GM12878 (cell line): ENCODE results near the gene ANXA5. TPM values are rescaled to one million over a fixed set of nuclear protein-coding genes. Genes with fewer than 3 reads are reported as not detected.

ENCODE experiments used
- ATAC-seq: fragments of 200-7000 bp; cut with Tn5 transposase; 3 replicates; pipeline ENCODE4 v1.9.1; 2020; ENCODE audit warnings: mild to moderate bottlenecking, moderate library complexity
- BruUV-seq: library from RNA; stranded (reverse); fragments of 400-500 nt; replicated peaks from 2 replicates; lab custom pipeline; 2021; lab: Mats Ljungman, UMichigan
- CTCF ChIA-PET: fragments of 300-600 bp; sonication (Branson Sonifier 250); formaldehyde crosslinking; extraction: SDS; loops from one replicate; lab custom pipeline; 2021; ENCODE audit warnings: inconsistent platforms; lab: Yijun Ruan, JAX
- POLR2A ChIA-PET: fragments of 350-600 bp; formaldehyde crosslinking; extraction: SDS; loops from one replicate; lab custom pipeline; 2021; ENCODE audit warnings: inconsistent platforms; lab: Charles Lee
- RAD21 ChIA-PET: fragments of 300-600 bp; sonication (Branson Sonifier 250); formaldehyde crosslinking; loops from one replicate; lab custom pipeline; 2023; ENCODE audit warnings: antibody characterized with exemption; ENCODE audit not compliant: unreplicated experiment; lab: Charles Lee
- SMC1A ChIA-PET: fragments of 300-600 bp; sonication (Branson Sonifier 250); formaldehyde crosslinking; loops from one replicate; lab custom pipeline; 2023; ENCODE audit not compliant: unreplicated experiment, uncharacterized antibody; lab: Charles Lee
- DNase-seq: peaks from one replicate; pipeline ENCODE4 v3.0.0-alpha.2; 2011; ENCODE audit warnings: low read depth, low spot score
- FAIRE-seq: peaks from 3 replicates; lab custom pipeline; 2011; peaks lifted over from hg19 to GRCh38; lab: Jason Lieb, UNC
- H2AFZ ChIP-seq: 2 replicates; pipeline ENCODE4 v1.6.0; 2011; ENCODE audit warnings: low read depth, low read length, control low read depth; ENCODE audit not compliant: control insufficient read depth
- H3K27ac ChIP-seq: 2 replicates; pipeline ENCODE4 v1.5.1; 2011; ENCODE audit warnings: control low read depth; ENCODE audit not compliant: control insufficient read depth, insufficient read depth
- H3K27me3 ChIP-seq, 2 experiments: replicated peaks in 1 of 2; 2 replicates each; pipeline versions ENCODE4 v1.6.0 to v1.6.1; 2011; ENCODE audit warnings: low read length in 1 of 2; ENCODE audit not compliant: control insufficient read depth in 2 of 2, insufficient read depth in 2 of 2
- H3K36me3 ChIP-seq, 2 experiments: 2 replicates each; pipeline ENCODE4 v1.5.1; 2011; ENCODE audit warnings: low read length in 1 of 2; ENCODE audit not compliant: control insufficient read depth in 2 of 2, insufficient read depth in 2 of 2
- H3K4me1 ChIP-seq: 2 replicates; pipeline ENCODE4 v1.6.1; 2011; ENCODE audit warnings: mild to moderate bottlenecking, low read length, moderate library complexity, mixed read lengths; ENCODE audit not compliant: control insufficient read depth, insufficient read depth
- H3K4me2 ChIP-seq: 2 replicates; pipeline ENCODE4 v1.6.0; 2011; ENCODE audit warnings: control low read depth; ENCODE audit not compliant: control insufficient read depth, insufficient read depth
- H3K4me3 ChIP-seq: fragments of 200-600 bp; sonication (generic); 2 replicates; pipeline ENCODE4 v1.5.1; 2016
- H3K79me2 ChIP-seq: 2 replicates; pipeline ENCODE4 v1.6.0; 2011; ENCODE audit warnings: low read length; ENCODE audit not compliant: control insufficient read depth, insufficient read depth
- H3K9ac ChIP-seq: 2 replicates; pipeline ENCODE4 v1.8.0; 2011; ENCODE audit warnings: low read length, control low read depth, mixed read lengths; ENCODE audit not compliant: control insufficient read depth, insufficient read depth
- H3K9me3 ChIP-seq: replicated peaks from 3 replicates; pipeline ENCODE4 v1.5.1; 2011; ENCODE audit warnings: mild to moderate bottlenecking, low read length; ENCODE audit not compliant: control insufficient read depth, insufficient read depth
- H4K20me1 ChIP-seq: 2 replicates; pipeline ENCODE4 v1.6.0; 2011; ENCODE audit not compliant: control insufficient read depth, insufficient read depth
- ATF3 ChIP-seq: IDR thresholded peaks from 2 replicates; pipeline ENCODE4 v1.6.1; 2011; ENCODE audit warnings: low read depth, mild to moderate bottlenecking, low read length, moderate library complexity, borderline replicate concordance; ENCODE audit errors: extremely low read depth
- BMI1 ChIP-seq: fragments of 450-650 bp; IDR thresholded peaks from 2 replicates; pipeline ENCODE4 v1.6.1; 2016; ENCODE audit warnings: mild to moderate bottlenecking, moderate library complexity, borderline replicate concordance
- CHD1 ChIP-seq: IDR thresholded peaks from 2 replicates; pipeline ENCODE4 v1.6.1; 2012; ENCODE audit warnings: low read depth, low read length, improper control_type of control experiment
- FOS ChIP-seq: IDR thresholded peaks from 3 replicates; pipeline ENCODE4 v1.6.1; 2011; ENCODE audit warnings: borderline replicate concordance; ENCODE audit not compliant: insufficient read length; ENCODE audit errors: extremely low read depth
- HCFC1 ChIP-seq: fragments of 150-350 bp; IDR thresholded peaks from 2 replicates; pipeline ENCODE4 v1.6.1; 2014; ENCODE audit warnings: low read length
- JUND ChIP-seq: IDR thresholded peaks from 2 replicates; pipeline ENCODE4 v1.6.1; 2012; ENCODE audit warnings: low read depth, mild to moderate bottlenecking, low read length, improper control_type of control experiment, moderate library complexity
- KDM1A ChIP-seq: fragments of 200-600 bp; sonication (generic); IDR thresholded peaks from 2 replicates; pipeline ENCODE4 v1.6.1; 2016; ENCODE audit warnings: borderline replicate concordance
- MYC ChIP-seq: IDR thresholded peaks from 2 replicates; pipeline ENCODE4 v1.6.1; 2011; ENCODE audit warnings: mild to moderate bottlenecking, low read length, moderate library complexity, inconsistent platforms; ENCODE audit not compliant: insufficient read depth, insufficient replicate concordance, insufficient read length, severe bottlenecking
- NFYB ChIP-seq: IDR thresholded peaks from 2 replicates; pipeline ENCODE4 v1.6.1; 2011; ENCODE audit warnings: low read depth, mild to moderate bottlenecking, low read length, improper control_type of control experiment, moderate library complexity; ENCODE audit not compliant: insufficient read depth
- POLR2AphosphoS5 ChIP-seq: IDR thresholded peaks from 2 replicates; pipeline ENCODE4 v1.6.1; 2011; ENCODE audit warnings: mild to moderate bottlenecking, low read length, inconsistent platforms
- RCOR1 ChIP-seq: conservative IDR thresholded peaks from 2 replicates; pipeline ENCODE4 v1.6.1; 2012; ENCODE audit warnings: low read depth, low read length, improper control_type of control experiment
- SMAD1 ChIP-seq: fragments of 450-650 bp; IDR thresholded peaks from 2 replicates; pipeline ENCODE4 v1.6.1; 2018; ENCODE audit warnings: mild to moderate bottlenecking, low read depth; ENCODE audit not compliant: partially characterized antibody
- SMAD5 ChIP-seq: IDR thresholded peaks from 2 replicates; pipeline ENCODE4 v1.6.1; 2016; ENCODE audit warnings: antibody characterized with exemption, low read depth
- TAF1 ChIP-seq: IDR thresholded peaks from 2 replicates; pipeline ENCODE4 v1.6.1; 2011; ENCODE audit warnings: mild to moderate bottlenecking, low read depth, low read length, borderline replicate concordance
- ZBTB40 ChIP-seq: fragments of 450-650 bp; IDR thresholded peaks from 2 replicates; pipeline ENCODE4 v1.6.1; 2016; ENCODE audit warnings: mild to moderate bottlenecking, moderate library complexity, borderline replicate concordance
- ZSCAN29 ChIP-seq: fragments of 450-650 bp; IDR thresholded peaks from 2 replicates; pipeline ENCODE4 v1.6.1; 2017; ENCODE audit warnings: mild to moderate bottlenecking, moderate library complexity
- WGBS: methylation state at CpG from one replicate; pipeline ENCODE4 v1.1.6; 2016; ENCODE audit warnings: low lambda C conversion rate; ENCODE audit not compliant: insufficient replicate concordance, insufficient coverage; ENCODE audit errors: missing lambda C conversion rate; 5-methylcytosine and 5-hydroxymethylcytosine counted together
- in situ Hi-C: fragments of 300-500 bp; cut with MboI; formaldehyde crosslinking; loops from 9 replicates; pipeline ENCODE4 v1.14.3; 2018; ENCODE audit warnings: mixed read lengths
- intact Hi-C: fragments of 100-400 bp; cut with micrococcal nuclease; formaldehyde crosslinking; loops from one replicate; pipeline ENCODE4 v1.14.2; 2022; ENCODE audit not compliant: unreplicated experiment
- polyA plus RNA-seq, 11 experiments: library from polyadenylated mRNA; depleted of rRNA in 4 of 11; unstranded in 6 of 11; stranded (reverse) in 5 of 11; fragments of >200 nt; fragmentation: Nextera tagmentation in 4 of 11; fragmentation: Illumina TruSeq in 1 of 11; extraction: Ambion mirVana in 4 of 11; extraction: Trizol in 1 of 11; gene quantifications; 1 replicate in 1 of 11; 2 replicates in 10 of 11; pipeline versions ENCODE4 v1.2.1 to v1.2.3, GENCODE V29; 2011 to 2016; ENCODE audit warnings: inconsistent platforms in 2 of 11, missing spikeins in 2 of 11, low read depth in 1 of 11
- total RNA-seq, 4 experiments: library from RNA; depleted of rRNA in 3 of 4; stranded (reverse); fragments of >200 nt in 3 of 4; fragmentation: Illumina TruSeq in 1 of 4; extraction: Trizol in 1 of 4; gene quantifications; 2 replicates each; pipeline versions ENCODE4 v1.2.1 to v1.2.3, GENCODE V29; 2013 to 2021

The ANXA5 gene
- total and polyA plus RNA-seq, 10 of the 15 experiments (the other 5 are each of a cell fraction or from before 2014, with no cell fraction given) = 101 to 249 (median 169) TPM

GRCh38 chr4:121679267-121679666 is 17.5 kb downstream of the ANXA5 start (continued):
- TF ChIP-seq POLR2AphosphoS5 (no peak), SMAD1 (no peak), KDM1A (no peak)

GRCh38 chr4:121677524-121677923 is 19.3 kb downstream of the ANXA5 start:
- Histone ChIP-seq H4K20me1 (no peaks in the 10 kb centered on the region), H3K9ac (no peak overlapping the region), H3K4me1 (no peaks in the 10 kb centered on the region), H3K79me2 (no peaks in the 10 kb centered on the region), H3K4me3 (no peak overlapping the region), H2AFZ (no peak overlapping the region), H3K27ac (no peak overlapping the region), H3K4me2 (no peak overlapping the region), H3K27me3 (no peaks in the 10 kb centered on the region), H3K9me3 (no peaks in the 10 kb centered on the region), H3K36me3 (peaks cover 5 to 25% of the 10 kb centered on the region in 2 experiments)
- intact Hi-C loops = no loop called here
- in situ Hi-C loops = no loop called here
- ChIA-PET RAD21 (no interaction called here), SMC1A (interaction anchor here (0.7 to 0.8 kb wide), 2 partner anchors 8 to 48 kb away, joined by 3 read pairs; no protein-coding TSS in a partner anchor), POLR2A (interaction anchor here (0.6 kb wide), 1 partner anchor 550 kb away, joined by 5 read pairs; no protein-coding TSS in a partner anchor), CTCF (no interaction called here)
- DNase-seq = no peak
- 96% methylated on average over 1 of the region's 1 CpG for WGBS
- FAIRE-seq = no peak
- no TSS peak for BruUV-seq
- no peak for ATAC-seq
- TF ChIP-seq JUND (no peak), HCFC1 (no peak), BMI1 (no peak), MYC (no peak), TAF1 (no peak), RCOR1 (no peak), FOS (no peak), SMAD5 (no peak), ZBTB40 (no peak), ATF3 (no peak), CHD1 (no peak), NFYB (no peak), ZSCAN29 (no peak)
